K562 (cell line): ENCODE results near the gene TSC22D2. TPM values are rescaled to one million over a fixed set of nuclear protein-coding genes. Genes with fewer than 3 reads are reported as not detected.

ENCODE experiments used
- ATAC-seq: fragments of 200-7000 bp; cut with Tn5 transposase; 3 replicates; pipeline ENCODE4 v1.9.1; 2020; ENCODE audit warnings: moderate library complexity
- BruUV-seq: library from RNA; stranded (reverse); fragments of 400-500 nt; replicated peaks from 2 replicates; lab custom pipeline; 2021; lab: Mats Ljungman, UMichigan
- CTCF ChIA-PET: fragments of 300-600 bp; formaldehyde crosslinking; extraction: SDS; loops from one replicate; lab custom pipeline; 2021; ENCODE audit warnings: low intra/inter-chr PET ratio; lab: Yijun Ruan, JAX
- POLR2A ChIA-PET: fragments of 300-600, 350-650 bp; sonication (Branson Sonifier 250); formaldehyde crosslinking; extraction: SDS; loops from one replicate; lab custom pipeline; 2021; ENCODE audit warnings: antibody characterized with exemption, inconsistent platforms; lab: Yijun Ruan, JAX
- DNase-seq, 4 experiments: peaks; one replicate each; pipeline versions ENCODE4 v3.0.0 to v3.0.0-alpha.2; 2011 to 2018; ENCODE audit warnings: low spot score in 3 of 4, mixed read lengths in 3 of 4; ENCODE audit errors: extremely low read depth in 1 of 4
- FAIRE-seq: peaks from 2 replicates; lab custom pipeline; 2011; peaks lifted over from hg19 to GRCh38; lab: Jason Lieb, UNC
- H2AFZ ChIP-seq: 2 replicates; pipeline ENCODE4 v1.6.0; 2011; ENCODE audit warnings: low read depth, low read length, control low read depth, inconsistent platforms
- H3K27ac ChIP-seq: fragments of 200-600 bp; 3 replicates; pipeline ENCODE4 v1.8.0; 2011; ENCODE audit warnings: low read depth, mild to moderate bottlenecking, control low read depth, inconsistent platforms, low read length, moderate library complexity, mixed read lengths; ENCODE audit errors: extremely low read depth
- H3K27me3 ChIP-seq, 2 experiments: fragments of 300-600 bp in 1 of 2; 2 replicates in 1 of 2; 3 replicates in 1 of 2; pipeline versions ENCODE4 v1.6.0 to v1.8.0; 2011; ENCODE audit warnings: inconsistent platforms in 2 of 2, low read length in 2 of 2, mild to moderate bottlenecking in 1 of 2, mixed read lengths in 1 of 2, moderate library complexity in 1 of 2; ENCODE audit not compliant: control insufficient read depth in 2 of 2, insufficient read depth in 2 of 2
- H3K36me3 ChIP-seq: fragments of 300-600 bp; 3 replicates; pipeline ENCODE4 v1.8.0; 2011; ENCODE audit warnings: mild to moderate bottlenecking, low read length, inconsistent platforms; ENCODE audit not compliant: control insufficient read depth, insufficient read depth
- H3K4me1 ChIP-seq, 2 experiments: fragments of 200-600 bp in 1 of 2; replicated peaks in 1 of 2; 2 replicates in 1 of 2; 3 replicates in 1 of 2; pipeline versions ENCODE4 v1.5.1 to v1.8.0; 2011; ENCODE audit warnings: inconsistent platforms in 2 of 2, low read length in 2 of 2, mild to moderate bottlenecking in 1 of 2, mixed read lengths in 1 of 2, moderate library complexity in 1 of 2; ENCODE audit not compliant: control insufficient read depth in 2 of 2, insufficient read depth in 2 of 2
- H3K4me2 ChIP-seq: 2 replicates; pipeline ENCODE4 v1.6.1; 2011; ENCODE audit warnings: low read length, control low read depth, inconsistent platforms, mixed read lengths; ENCODE audit not compliant: insufficient read depth
- H3K4me3 ChIP-seq: fragments of 200-600 bp; sonication (generic), shearing (Covaris generic); 2 replicates; pipeline ENCODE4 v1.5.1; 2016; ENCODE audit warnings: control low read depth, inconsistent platforms
- H3K79me2 ChIP-seq: fragments of 200-600 bp; 3 replicates; pipeline ENCODE4 v1.8.0; 2011; ENCODE audit warnings: low read length, inconsistent platforms; ENCODE audit not compliant: control insufficient read depth, insufficient read depth
- H3K9ac ChIP-seq, 2 experiments: 2 replicates each; pipeline versions ENCODE4 v1.6.0 to v1.6.1; 2011; ENCODE audit warnings: low read depth in 2 of 2, low read length in 2 of 2, control low read depth in 1 of 2, inconsistent platforms in 1 of 2, mild to moderate bottlenecking in 1 of 2, mixed read lengths in 1 of 2; ENCODE audit not compliant: insufficient read depth in 1 of 2
- H3K9me1 ChIP-seq: one replicate; pipeline ENCODE4 v1.6.0; 2011; ENCODE audit warnings: inconsistent platforms, mild to moderate bottlenecking, low read length, moderate library complexity; ENCODE audit not compliant: control insufficient read depth, insufficient read depth
- H3K9me3 ChIP-seq: replicated peaks from 2 replicates; pipeline ENCODE4 v1.5.1; 2011; ENCODE audit warnings: low read depth, low read length, inconsistent platforms; ENCODE audit not compliant: control insufficient read depth, insufficient read depth
- H4K20me1 ChIP-seq: replicated peaks from 2 replicates; pipeline ENCODE4 v1.6.1; 2011; ENCODE audit warnings: low read length, inconsistent platforms, mixed read lengths; ENCODE audit not compliant: control insufficient read depth, insufficient read depth
- ADNP ChIP-seq: fragments of 200-800 bp; sonication (Bioruptor generic); IDR thresholded peaks from 2 replicates; pipeline ENCODE4 v1.6.1; 2016; ENCODE audit warnings: missing genetic modification characterization, missing compliant biosample characterization
- CTCFL ChIP-seq: IDR thresholded peaks from 2 replicates; pipeline ENCODE4 v1.6.1; 2011; ENCODE audit warnings: borderline replicate concordance, low read depth, mild to moderate bottlenecking, moderate library complexity, low read length; ENCODE audit not compliant: insufficient read depth, poor library complexity, severe bottlenecking
- ILF3 ChIP-seq: fragments of 450-650 bp; IDR thresholded peaks from 2 replicates; pipeline ENCODE4 v1.6.1; 2018; ENCODE audit warnings: antibody characterized with exemption, mild to moderate bottlenecking, moderate library complexity, borderline replicate concordance
- MCM2 ChIP-seq: fragments of 450-650 bp; IDR thresholded peaks from 2 replicates; pipeline ENCODE4 v1.6.1; 2017; ENCODE audit warnings: low read depth, mild to moderate bottlenecking
- MNT ChIP-seq, 2 experiments: fragments of 450-650 bp; conservative IDR thresholded peaks; 2 replicates each; pipeline ENCODE4 v1.6.1; 2017; ENCODE audit warnings: mild to moderate bottlenecking in 2 of 2, moderate library complexity in 2 of 2
- OTX1 ChIP-seq: fragments of 450-650 bp; formaldehyde crosslinking; IDR thresholded peaks from 2 replicates; pipeline ENCODE4 v1.4.0; 2022; ENCODE audit warnings: mild to moderate bottlenecking
- RBM17 ChIP-seq: fragments of 200-400 bp; formaldehyde crosslinking; IDR thresholded peaks from 2 replicates; pipeline ENCODE4 v1.6.1; 2017; ENCODE audit warnings: low read depth, mild to moderate bottlenecking, low read length, borderline replicate concordance
- SMAD4 ChIP-seq: fragments of 250-450 bp; sonication (Bioruptor Pico); conservative IDR thresholded peaks from 2 replicates; pipeline ENCODE4 v1.8.0; 2021; ENCODE audit warnings: inconsistent platforms, mild to moderate bottlenecking, moderate library complexity
- TCF15 ChIP-seq: fragments of 250-450 bp; sonication (Bioruptor Pico); IDR thresholded peaks from 2 replicates; pipeline ENCODE4 v1.8.0; 2022; ENCODE audit warnings: moderate library complexity, mild to moderate bottlenecking, inconsistent platforms
- WHSC1 ChIP-seq: IDR thresholded peaks from one replicate; pipeline ENCODE4 v1.6.1; 2012; ENCODE audit warnings: low read length, control low read depth, inconsistent platforms
- XRCC4 ChIP-seq: IDR thresholded peaks from one replicate; pipeline ENCODE4 v1.6.1; 2011; ENCODE audit not compliant: insufficient read depth, insufficient read length; ENCODE audit errors: extremely low read depth
- ZNF79 ChIP-seq: fragments of 250-450 bp; sonication (Bioruptor Pico); IDR thresholded peaks from 2 replicates; pipeline ENCODE4 v1.4.0; 2020; ENCODE audit warnings: low read depth, mild to moderate bottlenecking, moderate library complexity
- WGBS: fragments of 100-300 bp; shearing (Covaris generic); methylation state at CpG from one replicate; pipeline ENCODE4 v1.1.6; 2016; ENCODE audit warnings: low coverage, mixed read lengths; ENCODE audit not compliant: insufficient coverage; ENCODE audit errors: missing lambda C conversion rate; 5-methylcytosine and 5-hydroxymethylcytosine counted together
- in situ Hi-C: fragments of 300-500 bp; cut with MboI; formaldehyde crosslinking; loops from 4 replicates; pipeline ENCODE4 v1.15.0; 2018; ENCODE audit warnings: inconsistent platforms, mixed read lengths
- intact Hi-C: fragments of 100-400 bp; cut with micrococcal nuclease; formaldehyde crosslinking; loops from 2 replicates; pipeline ENCODE4 v1.14.2; 2022
- polyA plus RNA-seq, 8 experiments: library from polyadenylated mRNA; depleted of rRNA in 4 of 8; stranded (reverse) in 5 of 8; unstranded in 3 of 8; fragments of >200 nt; fragmentation: Nextera tagmentation in 2 of 8; fragmentation: Illumina TruSeq in 1 of 8; extraction: Ambion mirVana in 2 of 8; extraction: Trizol in 1 of 8; gene quantifications; 2 replicates each; pipeline versions ENCODE4 v1.2.1 to v1.2.3, GENCODE V29; 2011 to 2014; ENCODE audit warnings: inconsistent platforms in 1 of 8, missing spikeins in 1 of 8
- total RNA-seq, 7 experiments: library from RNA; depleted of rRNA in 6 of 7; stranded (reverse); fragments of >200 nt in 6 of 7; fragmentation: Illumina TruSeq in 2 of 7; extraction: Trizol in 2 of 7; gene quantifications; 2 replicates each; pipeline versions ENCODE4 v1.2.1 to v1.2.3, GENCODE V29; 2011 to 2021; ENCODE audit warnings: low replicate concordance in 1 of 7

Gene TSC22D2
- total and polyA plus RNA-seq, 9 of the 15 experiments (the other 6 are each of a cell fraction or from before 2014, with no cell fraction given): 5.5 to 44.0 (median 19.3) TPM

GRCh38 chr3:150504483-150504882 lies 96.4 kb downstream of the TSC22D2 start:
- no peak for DNase-seq
- peaks cover 0 to 10% of the 10 kb centered on the region in 2 experiments; a peak in 1 of 5 replicates for H3K27me3 ChIP-seq
- H3K4me2 ChIP-seq: no peak overlapping the region
- TF ChIP-seq ILF3 (no peak), WHSC1 (no peak), ZNF79 (CRISPR knock-in tag) (no peak)
- ChIA-PET CTCF (no interaction called here), POLR2A (interaction anchor here (0.6 kb wide), 1 partner anchor 161 kb away, joined by 3 read pairs; no protein-coding TSS in a partner anchor)
- H4K20me1 ChIP-seq: no peaks in the 10 kb centered on the region
- in situ Hi-C loops (loop anchor here (25.0 kb wide), 2 partner anchors 542 to 633 kb away; partner anchors contain the start of gene PFN2), intact Hi-C loops (no loop called here)
- no peaks in the 10 kb centered on the region for H3K79me2 ChIP-seq
- no peak overlapping the region for H3K4me3 ChIP-seq
- FAIRE-seq: no peak
- ATAC-seq: no peak; the same call in 2 of the 3 replicates
- peaks cover 2% of the 10 kb centered on the region; the same call in 1 of the 2 replicates for H3K9me3 ChIP-seq
- BruUV-seq: no TSS peak
- H3K9ac ChIP-seq: no peak overlapping the region
- no peak overlapping the region for H2AFZ ChIP-seq
- H3K4me1 ChIP-seq: no peaks in the 10 kb centered on the region
- WGBS: 14% methylated on average over 3 of the region's 3 CpGs
- H3K9me1 ChIP-seq: no peaks in the 10 kb centered on the region
- no peaks in the 10 kb centered on the region for H3K36me3 ChIP-seq
- no peak overlapping the region for H3K27ac ChIP-seq

- no peaks in the 10 kb centered on the region for H4K20me1 ChIP-seq
- FAIRE-seq (no peak), ATAC-seq (no peak), DNase-seq (no peak)
- H2AFZ ChIP-seq: no peak overlapping the region
- H3K9me1 ChIP-seq: no peaks in the 10 kb centered on the region
- H3K27me3 ChIP-seq: peaks cover 0 to 10% of the 10 kb centered on the region in 2 experiments; a peak in 1 of 5 replicates
- ChIA-PET CTCF (no interaction called here), POLR2A (interaction anchor here (0.6 kb wide), 1 partner anchor 293 kb away, joined by 4 read pairs; no protein-coding TSS in a partner anchor)
- H3K79me2 ChIP-seq: no peaks in the 10 kb centered on the region
- no peak overlapping the region for H3K4me3 ChIP-seq
- no peak overlapping the region for H3K27ac ChIP-seq
- BruUV-seq: no TSS peak
- H3K4me2 ChIP-seq: no peak overlapping the region
- H3K9ac ChIP-seq: no peak overlapping the region
- no peaks in the 10 kb centered on the region for H3K9me3 ChIP-seq
- in situ Hi-C loops: loop anchor here (5.0 to 25.0 kb wide), 3 partner anchors 281 to 629 kb away; partner anchors contain the start of gene PFN2
- intact Hi-C loops: no loop called here
- H3K4me1 ChIP-seq: no peaks in the 10 kb centered on the region
- no peaks in the 10 kb centered on the region for H3K36me3 ChIP-seq
- TF ChIP-seq XRCC4: no peak
- no peak for TF ChIP-seq MNT (conservative IDR thresholded peaks at IDR 0.05)
- no peak for TF ChIP-seq SMAD4 (CRISPR knock-in tag)
- TF ChIP-seq ADNP (tag): no peak
- TF ChIP-seq MCM2: no peak
- TF ChIP-seq CTCFL: no peak
- no peak for TF ChIP-seq TCF15 (CRISPR knock-in tag)
- no peak for TF ChIP-seq OTX1 (CRISPR knock-in tag)
- no peak for TF ChIP-seq RBM17
Measured at GRCh38 chr3:150508401-150508800, 100.3 kb downstream of the TSC22D2 start.
